Epithelial cell of esophagus (primary cell): ENCODE results near the gene PPM1B.

Experiments
- DNase-seq: peaks from one replicate; pipeline ENCODE4 v3.0.0; 2010; ENCODE audit warnings: low read depth
- H3K4me3 ChIP-seq: 2 replicates; pipeline ENCODE4 v1.5.1; 2011; ENCODE audit warnings: mild to moderate bottlenecking, low read length, control low read depth
- TF ChIP-seq, protein P1 (sequence below): IDR thresholded peaks from 2 replicates; pipeline ENCODE4 v1.5.1; 2011; ENCODE audit warnings: low read depth, mild to moderate bottlenecking, low read length, control low read depth, inconsistent platforms; ENCODE audit not compliant: insufficient read depth; ENCODE audit errors: missing control alignments

PPM1B gene

GRCh38 chr2:44137872-44138551 lies 30.7 kb upstream of the PPM1B start:
- H3K4me3 ChIP-seq, result no peak overlapping the region
- TF ChIP-seq, protein P1, sequence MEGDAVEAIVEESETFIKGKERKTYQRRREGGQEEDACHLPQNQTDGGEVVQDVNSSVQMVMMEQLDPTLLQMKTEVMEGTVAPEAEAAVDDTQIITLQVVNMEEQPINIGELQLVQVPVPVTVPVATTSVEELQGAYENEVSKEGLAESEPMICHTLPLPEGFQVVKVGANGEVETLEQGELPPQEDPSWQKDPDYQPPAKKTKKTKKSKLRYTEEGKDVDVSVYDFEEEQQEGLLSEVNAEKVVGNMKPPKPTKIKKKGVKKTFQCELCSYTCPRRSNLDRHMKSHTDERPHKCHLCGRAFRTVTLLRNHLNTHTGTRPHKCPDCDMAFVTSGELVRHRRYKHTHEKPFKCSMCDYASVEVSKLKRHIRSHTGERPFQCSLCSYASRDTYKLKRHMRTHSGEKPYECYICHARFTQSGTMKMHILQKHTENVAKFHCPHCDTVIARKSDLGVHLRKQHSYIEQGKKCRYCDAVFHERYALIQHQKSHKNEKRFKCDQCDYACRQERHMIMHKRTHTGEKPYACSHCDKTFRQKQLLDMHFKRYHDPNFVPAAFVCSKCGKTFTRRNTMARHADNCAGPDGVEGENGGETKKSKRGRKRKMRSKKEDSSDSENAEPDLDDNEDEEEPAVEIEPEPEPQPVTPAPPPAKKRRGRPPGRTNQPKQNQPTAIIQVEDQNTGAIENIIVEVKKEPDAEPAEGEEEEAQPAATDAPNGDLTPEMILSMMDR, result no peak
- no peak for DNase-seq

DNA sequence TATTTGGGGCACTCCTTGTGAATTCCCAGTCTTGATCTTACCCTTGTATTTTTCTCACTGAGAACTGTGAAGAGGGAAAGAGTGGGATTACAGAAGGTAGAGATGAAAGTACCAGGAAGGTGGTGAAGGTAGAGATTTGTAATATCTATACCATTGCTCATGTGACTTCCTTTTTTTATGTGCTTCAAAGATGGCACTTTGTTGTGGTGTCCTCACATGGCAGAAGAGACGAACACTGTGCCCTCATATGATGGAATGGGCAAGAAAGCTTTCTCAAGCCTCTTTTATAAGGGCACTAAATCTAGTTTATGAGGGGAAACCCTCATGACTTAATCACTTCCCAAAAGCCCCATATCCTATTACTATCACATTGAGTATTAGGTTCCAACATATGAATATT lies 28.9 kb upstream of the PPM1B start:
- no peak for DNase-seq
- TF ChIP-seq, protein P1, result no peak
- no peak overlapping the region for H3K4me3 ChIP-seq

- TF ChIP-seq, protein P1, result no peak
- H3K4me3 ChIP-seq, result no peak overlapping the region
- DNase-seq, result no peak
These were observed 26.4 kb upstream of the PPM1B start for GRCh38 chr2:44142306-44142705.

DNA sequence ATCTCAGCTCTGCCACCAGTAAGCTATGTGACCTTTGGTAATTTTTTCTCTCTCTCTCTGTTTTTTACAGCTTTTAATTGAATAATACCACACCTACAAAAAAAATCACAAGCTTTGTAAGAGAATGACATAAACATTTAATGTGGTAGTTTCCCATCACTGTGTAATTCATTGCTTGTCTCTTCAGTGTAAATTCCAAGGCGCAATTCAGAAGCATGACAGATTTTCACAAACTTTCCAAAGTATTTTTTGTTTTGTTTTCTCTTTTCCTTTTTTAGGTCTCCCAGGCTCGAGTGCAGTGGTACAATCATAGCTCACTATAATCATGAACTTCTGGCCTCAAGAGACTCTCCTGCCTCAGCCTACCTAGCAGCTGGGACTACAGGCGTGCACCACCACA lies 25.0 kb upstream of the PPM1B start:
- H3K4me3 ChIP-seq, result no peak overlapping the region
- DNase-seq, result no peak
- TF ChIP-seq, protein P1, result no peak

DNA sequence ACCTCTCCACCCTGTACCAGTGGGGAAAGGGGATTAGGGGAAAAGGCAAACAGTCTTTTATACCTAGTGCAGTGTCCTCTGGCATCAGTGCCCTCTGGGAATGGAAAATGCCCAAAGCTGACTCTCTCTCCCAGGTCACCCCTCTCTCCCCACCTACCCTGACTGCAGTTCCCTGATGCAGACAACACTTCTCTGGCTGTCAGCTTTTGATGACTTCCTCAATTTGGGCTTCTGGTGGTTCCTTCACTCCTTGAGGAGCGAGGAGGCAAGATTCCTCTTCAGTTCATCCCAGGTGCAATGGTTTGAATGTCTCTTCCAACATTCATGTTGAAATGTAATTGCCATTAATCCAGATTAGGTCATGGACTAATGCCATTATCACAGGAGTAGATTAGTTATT lies 19.7 kb upstream of the PPM1B start:
- TF ChIP-seq, protein P1, result no peak
- no peak overlapping the region for H3K4me3 ChIP-seq
- DNase-seq, result no peak

- DNase-seq, result no peak
- no peak overlapping the region for H3K4me3 ChIP-seq
- TF ChIP-seq, protein P1, result no peak
These were observed 18.2 kb upstream of the PPM1B start for GRCh38 chr2:44150473-44150872.

- no peak overlapping the region for H3K4me3 ChIP-seq
- TF ChIP-seq, protein P1, result no peak
- no peak for DNase-seq
These were observed 15.6 kb upstream of the PPM1B start for GRCh38 chr2:44152865-44153669.
